Measurements from ENCODE around the gene CTTNBP2. TPM values are rescaled to one million over a fixed set of nuclear protein-coding genes. Genes with fewer than 3 reads are reported as not detected.

Gene CTTNBP2
- total RNA-seq, 1 experiment from 2014 or later, result 8.7 TPM

GRCh38 chr7:117854186-117854585 is 19.1 kb downstream of the CTTNBP2 start:
- Histone ChIP-seq H3K4me3 (ENCODE audit: insufficient read depth, low read depth, low read length) (no peak overlapping the region), H3K27me3 (ENCODE audit: control insufficient read depth, insufficient read depth, low read length) (no peaks in the 10 kb centered on the region), H3K36me3 (replicated peaks; ENCODE audit: control insufficient read depth, insufficient read depth, low read length) (no peaks in the 10 kb centered on the region)
- DNase-seq, result no peak

GRCh38 chr7:117848941-117849340 is 24.3 kb downstream of the CTTNBP2 start:
- H3K27me3 ChIP-seq (ENCODE audit: control insufficient read depth, insufficient read depth, low read length), result no peaks in the 10 kb centered on the region
- DNase-seq, result no peak
- no peaks in the 10 kb centered on the region; the same call in none of the 2 replicates for H3K36me3 ChIP-seq (replicated peaks; ENCODE audit: control insufficient read depth, insufficient read depth, low read length)
- H3K4me3 ChIP-seq (ENCODE audit: insufficient read depth, low read depth, low read length), result no peak overlapping the region

GRCh38 chr7:117844678-117845077 is 28.6 kb downstream of the CTTNBP2 start:
- no peaks in the 10 kb centered on the region for H3K27me3 ChIP-seq (ENCODE audit: control insufficient read depth, insufficient read depth, low read length)
- H3K36me3 ChIP-seq (replicated peaks; ENCODE audit: control insufficient read depth, insufficient read depth, low read length), result no peaks in the 10 kb centered on the region; the same call in none of the 2 replicates
- H3K4me3 ChIP-seq (ENCODE audit: insufficient read depth, low read depth, low read length), result no peak overlapping the region
- no peak for DNase-seq

- no peak for DNase-seq
- H3K27me3 ChIP-seq (ENCODE audit: control insufficient read depth, insufficient read depth, low read length), result no peaks in the 10 kb centered on the region
- no peak overlapping the region for H3K4me3 ChIP-seq (ENCODE audit: insufficient read depth, low read depth, low read length)
- no peaks in the 10 kb centered on the region; the same call in none of the 2 replicates for H3K36me3 ChIP-seq (replicated peaks; ENCODE audit: control insufficient read depth, insufficient read depth, low read length)
Observed at GRCh38 chr7:117841611-117842010, 31.6 kb downstream of the CTTNBP2 start.

- no peak overlapping the region for H3K4me3 ChIP-seq (ENCODE audit: insufficient read depth, low read depth, low read length)
- H3K36me3 ChIP-seq (replicated peaks; ENCODE audit: control insufficient read depth, insufficient read depth, low read length), result no peaks in the 10 kb centered on the region; the same call in none of the 2 replicates
Observed at GRCh38 chr7:117841011-117841410, 32.2 kb downstream of the CTTNBP2 start.

GRCh38 chr7:117839507-117839906 is 33.7 kb downstream of the CTTNBP2 start:
- no peak for DNase-seq
- no peaks in the 10 kb centered on the region for H3K27me3 ChIP-seq (ENCODE audit: control insufficient read depth, insufficient read depth, low read length)
- no peaks in the 10 kb centered on the region for H3K36me3 ChIP-seq (replicated peaks; ENCODE audit: control insufficient read depth, insufficient read depth, low read length)
- H3K4me3 ChIP-seq (ENCODE audit: insufficient read depth, low read depth, low read length), result no peak overlapping the region

More at GRCh38 chr7:117841011-117841410, 32.2 kb downstream of the CTTNBP2 start:
- no peak for DNase-seq
- H3K27me3 ChIP-seq (ENCODE audit: control insufficient read depth, insufficient read depth, low read length), result no peaks in the 10 kb centered on the region

GRCh38 chr7:117837841-117838240 is 35.4 kb downstream of the CTTNBP2 start:
- H3K4me3 ChIP-seq (ENCODE audit: insufficient read depth, low read depth, low read length), result no peak overlapping the region
- no peak for DNase-seq
- no peaks in the 10 kb centered on the region for H3K27me3 ChIP-seq (ENCODE audit: control insufficient read depth, insufficient read depth, low read length)
- no peaks in the 10 kb centered on the region; the same call in 1 of the 2 replicates for H3K36me3 ChIP-seq (replicated peaks; ENCODE audit: control insufficient read depth, insufficient read depth, low read length)

GRCh38 chr7:117835016-117835664 is 38.1 kb downstream of the CTTNBP2 start:
- Histone ChIP-seq H3K4me3 (ENCODE audit: insufficient read depth, low read depth, low read length) (no peak overlapping the region), H3K27me3 (ENCODE audit: control insufficient read depth, insufficient read depth, low read length) (no peaks in the 10 kb centered on the region), H3K36me3 (replicated peaks; ENCODE audit: control insufficient read depth, insufficient read depth, low read length) (no peaks in the 10 kb centered on the region; the same call in 1 of the 2 replicates)
- DNase-seq, result peak; percentile 20

GRCh38 chr7:117830422-117830954 is 42.8 kb downstream of the CTTNBP2 start:
- no peak for DNase-seq

GRCh38 chr7:117829450-117830117 is 43.7 kb downstream of the CTTNBP2 start:
- peak; percentile 13 for DNase-seq
- Histone ChIP-seq H3K36me3 (replicated peaks; ENCODE audit: control insufficient read depth, insufficient read depth, low read length) (no peaks in the 10 kb centered on the region; the same call in 1 of the 2 replicates), H3K27me3 (ENCODE audit: control insufficient read depth, insufficient read depth, low read length) (no peaks in the 10 kb centered on the region), H3K4me3 (ENCODE audit: insufficient read depth, low read depth, low read length) (no peak overlapping the region)

More at GRCh38 chr7:117830422-117830954, 42.8 kb downstream of the CTTNBP2 start:
- Histone ChIP-seq H3K4me3 (ENCODE audit: insufficient read depth, low read depth, low read length) (no peak overlapping the region), H3K36me3 (replicated peaks; ENCODE audit: control insufficient read depth, insufficient read depth, low read length) (no peaks in the 10 kb centered on the region; the same call in 1 of the 2 replicates), H3K27me3 (ENCODE audit: control insufficient read depth, insufficient read depth, low read length) (no peaks in the 10 kb centered on the region)

- Histone ChIP-seq H3K36me3 (replicated peaks; ENCODE audit: control insufficient read depth, insufficient read depth, low read length) (no peaks in the 10 kb centered on the region; the same call in 1 of the 2 replicates), H3K27me3 (ENCODE audit: control insufficient read depth, insufficient read depth, low read length) (no peaks in the 10 kb centered on the region), H3K4me3 (ENCODE audit: insufficient read depth, low read depth, low read length) (no peak overlapping the region)
- DNase-seq, result no peak
Observed at GRCh38 chr7:117828825-117829224, 44.4 kb downstream of the CTTNBP2 start.

- Histone ChIP-seq H3K36me3 (replicated peaks; ENCODE audit: control insufficient read depth, insufficient read depth, low read length) (no peaks in the 10 kb centered on the region), H3K27me3 (ENCODE audit: control insufficient read depth, insufficient read depth, low read length) (no peaks in the 10 kb centered on the region), H3K4me3 (ENCODE audit: insufficient read depth, low read depth, low read length) (no peak overlapping the region)
- DNase-seq, result no peak
Observed at GRCh38 chr7:117827862-117828261, 45.4 kb downstream of the CTTNBP2 start.

GRCh38 chr7:117825132-117825531 is 48.1 kb downstream of the CTTNBP2 start:
- Histone ChIP-seq H3K36me3 (replicated peaks; ENCODE audit: control insufficient read depth, insufficient read depth, low read length) (no peaks in the 10 kb centered on the region), H3K27me3 (ENCODE audit: control insufficient read depth, insufficient read depth, low read length) (no peaks in the 10 kb centered on the region), H3K4me3 (ENCODE audit: insufficient read depth, low read depth, low read length) (no peak overlapping the region)
- DNase-seq, result no peak

GRCh38 chr7:117824592-117824991 is 48.6 kb downstream of the CTTNBP2 start:
- no peak for DNase-seq
- Histone ChIP-seq H3K36me3 (replicated peaks; ENCODE audit: control insufficient read depth, insufficient read depth, low read length) (no peaks in the 10 kb centered on the region), H3K4me3 (ENCODE audit: insufficient read depth, low read depth, low read length) (no peak overlapping the region), H3K27me3 (ENCODE audit: control insufficient read depth, insufficient read depth, low read length) (no peaks in the 10 kb centered on the region)

- Histone ChIP-seq H3K4me3 (ENCODE audit: insufficient read depth, low read depth, low read length) (no peak overlapping the region), H3K36me3 (replicated peaks; ENCODE audit: control insufficient read depth, insufficient read depth, low read length) (no peaks in the 10 kb centered on the region), H3K27me3 (ENCODE audit: control insufficient read depth, insufficient read depth, low read length) (no peaks in the 10 kb centered on the region)
- no peak for DNase-seq
Observed at GRCh38 chr7:117819558-117819957, 53.7 kb downstream of the CTTNBP2 start.

All from H7 (cell line).